IMR-90 (cell line): ENCODE data around the gene GFY. TPM values are rescaled to one million over a fixed set of nuclear protein-coding genes. Genes with fewer than 3 reads are reported as not detected.

Experiments
- ATAC-seq: fragments of 200-7000 bp; cut with Tn5 transposase; 2 replicates; pipeline ENCODE4 v1.9.1; 2020; ENCODE audit warnings: low read depth, mild to moderate bottlenecking, moderate library complexity
- BruUV-seq: library from RNA; stranded (reverse); fragments of 400-500 nt; replicated peaks from 2 replicates; lab custom pipeline; 2021; lab: Mats Ljungman, UMichigan
- CTCF ChIA-PET: fragments of 300-600 bp; formaldehyde crosslinking; extraction: SDS; loops from one replicate; lab custom pipeline; 2021; ENCODE audit warnings: antibody characterized with exemption; lab: Yijun Ruan, JAX
- POLR2A ChIA-PET: fragments of 300-600 bp; sonication (Branson Sonifier 250); formaldehyde crosslinking; loops from one replicate; lab custom pipeline; 2022; ENCODE audit warnings: antibody characterized with exemption; ENCODE audit not compliant: unreplicated experiment; lab: Charles Lee
- DNase-seq: peaks from one replicate; pipeline ENCODE4 v3.0.0; 2013
- H2AFZ ChIP-seq: replicated peaks from 2 replicates; pipeline ENCODE3; 2013; ENCODE audit warnings: low read length, mild to moderate bottlenecking; ENCODE audit not compliant: poor library complexity
- H2AK5ac ChIP-seq: 2 replicates; pipeline ENCODE4 v1.6.1; 2013; ENCODE audit warnings: low read depth, low read length, inconsistent platforms
- H2AK9ac ChIP-seq: replicated peaks from 2 replicates; pipeline ENCODE3; 2013; ENCODE audit warnings: mild to moderate bottlenecking, low read depth, low read length, moderate library complexity; ENCODE audit not compliant: poor library complexity
- H2BK120ac ChIP-seq: 2 replicates; pipeline ENCODE4 v1.6.1; 2013; ENCODE audit warnings: low read depth, low read length, inconsistent platforms
- H2BK15ac ChIP-seq: 3 replicates; pipeline ENCODE4 v1.6.1; 2013; ENCODE audit warnings: low read depth, low read length, inconsistent platforms
- H2BK20ac ChIP-seq: 2 replicates; pipeline ENCODE4 v1.6.1; 2013; ENCODE audit warnings: low read depth, mild to moderate bottlenecking, inconsistent platforms, low read length, moderate library complexity
- H2BK5ac ChIP-seq: 2 replicates; pipeline ENCODE4 v1.6.1; 2013; ENCODE audit warnings: mild to moderate bottlenecking, low read depth, low read length, inconsistent platforms; ENCODE audit not compliant: poor library complexity, severe bottlenecking
- H3K14ac ChIP-seq: replicated peaks from 2 replicates; pipeline ENCODE4 v1.6.1; 2013; ENCODE audit warnings: low read depth, low read length, inconsistent platforms
- H3K18ac ChIP-seq: 2 replicates; pipeline ENCODE4 v1.6.1; 2013; ENCODE audit warnings: low read depth, low read length, control low read depth
- H3K23ac ChIP-seq: 2 replicates; pipeline ENCODE4 v1.6.1; 2013; ENCODE audit warnings: low read depth, low read length, inconsistent platforms
- H3K27ac ChIP-seq: 2 replicates; pipeline ENCODE4 v1.5.1; 2013; ENCODE audit warnings: mild to moderate bottlenecking, control low read depth, low read length; ENCODE audit not compliant: insufficient read depth
- H3K27me3 ChIP-seq: 2 replicates; pipeline ENCODE4 v1.6.1; 2013; ENCODE audit warnings: low read length; ENCODE audit not compliant: control insufficient read depth, insufficient read depth
- H3K36me3 ChIP-seq: 2 replicates; pipeline ENCODE4 v1.6.1; 2013; ENCODE audit warnings: low read length, mixed read lengths; ENCODE audit not compliant: control insufficient read depth, insufficient read depth
- H3K4ac ChIP-seq: 2 replicates; pipeline ENCODE4 v1.6.1; 2013; ENCODE audit warnings: low read depth, low read length, inconsistent platforms
- H3K4me1 ChIP-seq: 2 replicates; pipeline ENCODE4 v1.6.1; 2013; ENCODE audit warnings: low read length, mixed read lengths; ENCODE audit not compliant: control insufficient read depth, insufficient read depth
- H3K4me2 ChIP-seq: 2 replicates; pipeline ENCODE4 v1.6.1; 2013; ENCODE audit warnings: low read depth, mild to moderate bottlenecking, control low read depth, low read length, moderate library complexity
- H3K4me3 ChIP-seq: 2 replicates; pipeline ENCODE4 v1.5.1; 2013; ENCODE audit warnings: low read depth, mild to moderate bottlenecking, control low read depth, low read length, moderate library complexity; ENCODE audit not compliant: insufficient read depth
- H3K56ac ChIP-seq: 2 replicates; pipeline ENCODE4 v1.6.1; 2013; ENCODE audit warnings: low read length, inconsistent platforms; ENCODE audit not compliant: insufficient read depth; ENCODE audit errors: extremely low read depth
- H3K79me1 ChIP-seq, 2 experiments: 2 replicates each; pipeline ENCODE4 v1.6.1; 2013; ENCODE audit warnings: low read length in 2 of 2, inconsistent platforms in 1 of 2, low read depth in 1 of 2
- H3K9ac ChIP-seq: 2 replicates; pipeline ENCODE4 v1.6.1; 2013; ENCODE audit warnings: low read depth, low read length, control low read depth
- H3K9me1 ChIP-seq: 2 replicates; pipeline ENCODE4 v1.6.1; 2013; ENCODE audit warnings: low read length, inconsistent platforms; ENCODE audit not compliant: insufficient read depth
- H3K9me3 ChIP-seq: 2 replicates; pipeline ENCODE4 v1.6.1; 2013; ENCODE audit warnings: low read length; ENCODE audit not compliant: control insufficient read depth, insufficient read depth
- H4K20me1 ChIP-seq: 2 replicates; pipeline ENCODE4 v1.6.1; 2013; ENCODE audit warnings: low read length, inconsistent platforms; ENCODE audit not compliant: insufficient read depth
- H4K5ac ChIP-seq: 2 replicates; pipeline ENCODE4 v1.6.1; 2013; ENCODE audit warnings: mild to moderate bottlenecking, low read depth, low read length, control low read depth
- H4K8ac ChIP-seq, 2 experiments: 2 replicates each; pipeline ENCODE4 v1.6.1; 2013; ENCODE audit warnings: low read depth in 2 of 2, low read length in 2 of 2, control low read depth in 1 of 2, inconsistent platforms in 1 of 2
- H4K91ac ChIP-seq: 2 replicates; pipeline ENCODE4 v1.6.1; 2013; ENCODE audit warnings: low read depth, low read length, inconsistent platforms; ENCODE audit not compliant: insufficient read depth
- CEBPB ChIP-seq: IDR thresholded peaks from 2 replicates; pipeline ENCODE4 v1.6.1; 2012; ENCODE audit warnings: low read depth, low read length, improper control_type of control experiment
- CHD1 ChIP-seq: IDR thresholded peaks from 2 replicates; pipeline ENCODE4 v1.6.1; 2012; ENCODE audit warnings: low read depth, low read length, improper control_type of control experiment
- WGBS, 2 experiments: methylation state at CpG; one replicate each; pipeline versions ENCODE4 v1.1.5 to v1.1.7; 2013; ENCODE audit warnings: missing lambda C conversion rate in 2 of 2; ENCODE audit not compliant: insufficient read length in 1 of 2; ENCODE audit errors: extremely low coverage in 2 of 2; 5-methylcytosine and 5-hydroxymethylcytosine counted together
- dilution Hi-C: fragments of 300-500 bp; cut with HindIII; formaldehyde crosslinking; loops from one replicate; pipeline ENCODE4 v1.14.3; 2018; ENCODE audit warnings: low sequenced_read_pairs; ENCODE audit not compliant: unreplicated experiment
- in situ Hi-C: fragments of 300-500 bp; cut with MboI; formaldehyde crosslinking; loops from 3 replicates; pipeline ENCODE4 v1.14.3; 2019; ENCODE audit warnings: low sequenced_read_pairs, inconsistent platforms, mixed read lengths
- intact Hi-C: fragments of 100-400 bp; cut with micrococcal nuclease; formaldehyde crosslinking; loops from 2 replicates; pipeline ENCODE4 v1.10.0; 2022
- polyA plus RNA-seq, 3 experiments: library from polyadenylated mRNA; depleted of rRNA; stranded (reverse); fragments of >200 nt; gene quantifications; 2 replicates each; pipeline ENCODE4 v1.2.3, GENCODE V29; 2012; ENCODE audit warnings: low replicate concordance in 1 of 3
- total RNA-seq: library from RNA; depleted of rRNA; stranded (reverse); fragments of >200 nt; gene quantifications from 2 replicates; pipeline ENCODE4 v1.2.3, GENCODE V29; 2012

Gene GFY
- total and polyA plus RNA-seq, 2 of the 4 experiments (the other 2 are of a cell fraction), result not detected

GRCh38 chr19:49395581-49396407 is 29.4 kb upstream of the GFY start:
- POLR2A ChIA-PET, result no interaction called here

More at GRCh38 chr19:49395581-49396407, 29.4 kb upstream of the GFY start:
- H2AFZ ChIP-seq, result no peak overlapping the region
- no peak overlapping the region; the same call in 1 of the 2 replicates for H3K56ac ChIP-seq
- no TSS peak for BruUV-seq
- peak overlapping the region; percentile 13 for H2AK9ac ChIP-seq
- H4K20me1 ChIP-seq, result no peaks in the 10 kb centered on the region
- dilution Hi-C loops (no loop called here), in situ Hi-C loops (loop anchor here (10.0 kb wide), 1 partner anchor 49 kb away; the partner anchor contains the start of gene SLC17A7), intact Hi-C loops (no loop called here)
- no peaks in the 10 kb centered on the region for H3K79me1 ChIP-seq
- H2AK5ac ChIP-seq, result no peak overlapping the region
- no peaks in the 10 kb centered on the region for H3K36me3 ChIP-seq
- H3K27me3 ChIP-seq, result peaks cover 60% of the 10 kb centered on the region
- H2BK15ac ChIP-seq, result no peak overlapping the region
- 66% methylated on average over 9 of the region's 15 CpGs; no CpG with 5 or more reads in 1 of the 2 experiments for WGBS, 2 experiments
- H4K5ac ChIP-seq, result no peak overlapping the region
- H2BK5ac ChIP-seq, result no peak overlapping the region
- H3K18ac ChIP-seq, result no peak overlapping the region
- no peak overlapping the region for H4K91ac ChIP-seq
- H3K4me3 ChIP-seq, result no peak overlapping the region
- CTCF ChIA-PET, result no interaction called here
- TF ChIP-seq CEBPB (0 out of 2 replicates have a peak, but pooled peaks have one; percentile 30), CHD1 (no peak)
- no peak overlapping the region for H2BK120ac ChIP-seq
- H3K23ac ChIP-seq, result no peak overlapping the region
- no peak overlapping the region for H3K27ac ChIP-seq
- H3K14ac ChIP-seq, result no peak overlapping the region
- H3K4me1 ChIP-seq, result no peaks in the 10 kb centered on the region
- no peak overlapping the region for H3K9ac ChIP-seq
- ATAC-seq (no peak), DNase-seq (no peak)
- no peak overlapping the region for H4K8ac ChIP-seq
- H3K4ac ChIP-seq, result no peak overlapping the region
- no peak overlapping the region for H2BK20ac ChIP-seq
- no peak overlapping the region for H3K4me2 ChIP-seq
- no peaks in the 10 kb centered on the region for H3K9me3 ChIP-seq
- H3K9me1 ChIP-seq, result no peaks in the 10 kb centered on the region
